Activated CD8-positive, alpha-beta T cell treated with anti-CD3 and anti-CD28 coated beads for 36 hours (primary cell): ENCODE measurements around the gene TRNAU1AP. TPM values are rescaled to one million over a fixed set of nuclear protein-coding genes. Genes with fewer than 3 reads are reported as not detected.

Source experiments
- ATAC-seq: fragments of 200-7000 bp; cut with Tn5 transposase; one replicate; pipeline ENCODE4 v1.10.0; 2021; ENCODE audit warnings: mild to moderate bottlenecking, moderate library complexity
- CTCF ChIA-PET: fragments of 350-600 bp; sonication (Branson Sonifier 250); formaldehyde crosslinking; loops from one replicate; lab custom pipeline; 2021; ENCODE audit warnings: antibody characterized with exemption; lab: Charles Lee
- POLR2A ChIA-PET: fragments of 350-600 bp; sonication (Branson Sonifier 250); formaldehyde crosslinking; loops from one replicate; lab custom pipeline; 2021; ENCODE audit warnings: antibody characterized with exemption; lab: Charles Lee
- DNase-seq: peaks from one replicate; pipeline ENCODE4 v3.0.0-alpha.2; 2020
- H3K27ac Mint-ChIP-seq: one replicate; pipeline ENCODE4 v1.8.0; 2021; ENCODE audit warnings: mild to moderate bottlenecking, mixed read lengths
- H3K27me3 Mint-ChIP-seq: one replicate; pipeline ENCODE4 v1.8.0; 2021; ENCODE audit warnings: mixed read lengths
- H3K36me3 Mint-ChIP-seq: one replicate; pipeline ENCODE4 v1.8.0; 2021; ENCODE audit warnings: low read depth, mixed read lengths
- H3K4me1 Mint-ChIP-seq: one replicate; pipeline ENCODE4 v1.8.0; 2021; ENCODE audit warnings: low read depth, mixed read lengths
- H3K4me3 Mint-ChIP-seq: one replicate; pipeline ENCODE4 v1.8.0; 2021; ENCODE audit warnings: mild to moderate bottlenecking, moderate library complexity, mixed read lengths
- H3K9me3 Mint-ChIP-seq: one replicate; pipeline ENCODE4 v1.8.0; 2021; ENCODE audit warnings: mixed read lengths
- CTCF ChIP-seq: fragments of 200-600 bp; IDR thresholded peaks from one replicate; pipeline ENCODE4 v1.8.0; 2022; ENCODE audit warnings: antibody characterized with exemption, mild to moderate bottlenecking
- intact Hi-C: fragments of 100-400 bp; cut with micrococcal nuclease; formaldehyde crosslinking; loops from one replicate; pipeline ENCODE4 v1.10.0; 2022
- total RNA-seq, 2 experiments: library from RNA; stranded (reverse); gene quantifications; one replicate each; pipeline ENCODE4 v1.2.3, GENCODE V29; 2021

Gene TRNAU1AP
- total RNA-seq, 2 experiments from 2014 or later, result 42.5 to 47.8 TPM

- no peak overlapping the region for H3K4me3 Mint-ChIP-seq
- no peak for TF ChIP-seq CTCF
- intact Hi-C loops, result no loop called here
- H3K4me1 Mint-ChIP-seq, result no peaks in the 10 kb centered on the region
- H3K9me3 Mint-ChIP-seq, result no peaks in the 10 kb centered on the region
- no peak overlapping the region for H3K27ac Mint-ChIP-seq
- no peak for DNase-seq
- CTCF ChIA-PET, result interaction anchor here (1.0 kb wide), 1 partner anchor 36 kb away, joined by 3 read pairs; no protein-coding TSS in a partner anchor
- ATAC-seq, result no peak
- POLR2A ChIA-PET, result interaction anchor here (1.5 kb wide), 2 partner anchors 8 to 25 kb away, joined by 3 read pairs; no protein-coding TSS in a partner anchor
- no peaks in the 10 kb centered on the region for H3K27me3 Mint-ChIP-seq
- no peaks in the 10 kb centered on the region for H3K36me3 Mint-ChIP-seq
Measured at GRCh38 chr1:28545246-28545628, 7.6 kb upstream of the TRNAU1AP start.

GRCh38 chr1:28548318-28548717 is 4.6 kb upstream of the TRNAU1AP start:
- intact Hi-C loops, result no loop called here
- peaks cover 2% of the 10 kb centered on the region for H3K36me3 Mint-ChIP-seq

GRCh38 chr1:28551381-28551780 is 1.5 kb upstream of the TRNAU1AP start:
- H3K9me3 Mint-ChIP-seq, result no peaks in the 10 kb centered on the region
- CTCF ChIA-PET, result interaction anchor here (0.6 to 5.1 kb wide), 3 partner anchors 13 to 326 kb away, joined by 3 to 30 read pairs (median 4); no protein-coding TSS in a partner anchor
- POLR2A ChIA-PET, result interaction anchor here (1.3 to 15.5 kb wide), 4 partner anchors 27 to 97 kb away, joined by 3 to 264 read pairs (median 32); partner anchors contain the start of genes RCC1 and RNU11
- peaks cover 13% of the 10 kb centered on the region for H3K4me1 Mint-ChIP-seq
- DNase-seq (no peak), ATAC-seq (no peak)
- no peak overlapping the region for H3K4me3 Mint-ChIP-seq
- no peaks in the 10 kb centered on the region for H3K27me3 Mint-ChIP-seq
- intact Hi-C loops, result no loop called here
- no peak for TF ChIP-seq CTCF
- peak overlapping the region; percentile 20 for H3K27ac Mint-ChIP-seq
- H3K36me3 Mint-ChIP-seq, result peaks cover 16% of the 10 kb centered on the region

More at GRCh38 chr1:28548318-28548717, 4.6 kb upstream of the TRNAU1AP start:
- no peak for ATAC-seq
- peaks cover 3% of the 10 kb centered on the region for H3K4me1 Mint-ChIP-seq
- H3K27ac Mint-ChIP-seq, result no peak overlapping the region
- no peak overlapping the region for H3K4me3 Mint-ChIP-seq
- TF ChIP-seq CTCF, result no peak
- DNase-seq, result no peak
- no peaks in the 10 kb centered on the region for H3K27me3 Mint-ChIP-seq
- no peaks in the 10 kb centered on the region for H3K9me3 Mint-ChIP-seq
- ChIA-PET POLR2A (interaction anchor here (0.8 to 1.5 kb wide), 4 partner anchors 10 to 210 kb away, joined by 3 to 4 read pairs (median 3); no protein-coding TSS in a partner anchor), CTCF (no interaction called here)

GRCh38 chr1:28560886-28561285 is 8.0 kb downstream of the TRNAU1AP start:
- DNase-seq, result no peak
- Mint-ChIP-seq H3K9me3 (no peaks in the 10 kb centered on the region), H3K27ac (no peak overlapping the region), H3K4me3 (no peak overlapping the region), H3K27me3 (no peaks in the 10 kb centered on the region), H3K4me1 (no peaks in the 10 kb centered on the region), H3K36me3 (peaks cover 39% of the 10 kb centered on the region)
- POLR2A ChIA-PET, result interaction anchor here (15.5 kb wide), 1 partner anchor 17 kb away, joined by 264 read pairs; no protein-coding TSS in a partner anchor
- intact Hi-C loops, result no loop called here
- no peak for TF ChIP-seq CTCF
- no peak for ATAC-seq
- CTCF ChIA-PET, result no interaction called here

- Mint-ChIP-seq H3K4me1 (no peaks in the 10 kb centered on the region), H3K27ac (no peak overlapping the region), H3K27me3 (no peaks in the 10 kb centered on the region), H3K9me3 (no peaks in the 10 kb centered on the region), H3K4me3 (no peak overlapping the region), H3K36me3 (peaks cover 42% of the 10 kb centered on the region)
- POLR2A ChIA-PET, result interaction anchor here (0.7 to 15.5 kb wide), 3 partner anchors 11 to 84 kb away, joined by 3 to 264 read pairs (median 6); partner anchors contain the start of gene RNU11
- no peak for ATAC-seq
- CTCF ChIA-PET, result interaction anchor here (0.8 kb wide), 1 partner anchor 78 kb away, joined by 3 read pairs; no protein-coding TSS in a partner anchor
- DNase-seq, result no peak
- TF ChIP-seq CTCF, result no peak
- intact Hi-C loops, result no loop called here
Measured at GRCh38 chr1:28564310-28564709, 11.4 kb downstream of the TRNAU1AP start.
